K562 (cell line): ENCODE data around the gene SCLY. TPM values are rescaled to one million over a fixed set of nuclear protein-coding genes. Genes with fewer than 3 reads are reported as not detected.

Source experiments
- ETV1 ChIP-seq: fragments of 450-650 bp; conservative IDR thresholded peaks from 2 replicates; pipeline ENCODE4 v1.6.1; 2016; ENCODE audit warnings: missing genetic modification characterization, control low read depth, low read depth, missing compliant biosample characterization
- ETV6 ChIP-seq, 3 experiments: fragments of 150-350 bp in 1 of 3; sonication (generic) in 1 of 3; formaldehyde crosslinking in 1 of 3; IDR thresholded peaks; 2 replicates each; pipeline versions ENCODE4 v1.6.1 to v1.8.0; 2014 to 2022; ENCODE audit warnings: borderline replicate concordance in 2 of 3, low read depth in 2 of 3, antibody characterized with exemption in 1 of 3, low read length in 1 of 3, mild to moderate bottlenecking in 1 of 3, missing genetic modification reagents in 1 of 3
- STAT5A ChIP-seq: IDR thresholded peaks from 2 replicates; pipeline ENCODE4 v1.6.1; 2012; ENCODE audit warnings: low read length, inconsistent platforms, borderline replicate concordance
- XRCC3 ChIP-seq: fragments of 450-650 bp; IDR thresholded peaks from 2 replicates; pipeline ENCODE4 v1.6.1; 2017; ENCODE audit warnings: mild to moderate bottlenecking, moderate library complexity
- ZNF274 ChIP-seq: IDR thresholded peaks from 2 replicates; pipeline ENCODE4 v1.6.1; 2011; ENCODE audit warnings: low read depth, mild to moderate bottlenecking, low read length, moderate library complexity, borderline replicate concordance
- polyA plus RNA-seq, 8 experiments: library from polyadenylated mRNA; depleted of rRNA in 4 of 8; stranded (reverse) in 5 of 8; unstranded in 3 of 8; fragments of >200 nt; fragmentation: Nextera tagmentation in 2 of 8; fragmentation: Illumina TruSeq in 1 of 8; extraction: Ambion mirVana in 2 of 8; extraction: Trizol in 1 of 8; gene quantifications; 2 replicates each; pipeline versions ENCODE4 v1.2.1 to v1.2.3, GENCODE V29; 2011 to 2014; ENCODE audit warnings: inconsistent platforms in 1 of 8, missing spikeins in 1 of 8
- total RNA-seq, 7 experiments: library from RNA; depleted of rRNA in 6 of 7; stranded (reverse); fragments of >200 nt in 6 of 7; fragmentation: Illumina TruSeq in 2 of 7; extraction: Trizol in 2 of 7; gene quantifications; 2 replicates each; pipeline versions ENCODE4 v1.2.1 to v1.2.3, GENCODE V29; 2011 to 2021; ENCODE audit warnings: low replicate concordance in 1 of 7
- TF ChIP-seq, protein P1 (sequence below): fragments of 450-650 bp; conservative IDR thresholded peaks from 2 replicates; pipeline ENCODE4 v1.6.1; 2016; ENCODE audit warnings: missing genetic modification characterization, low read depth, mild to moderate bottlenecking, control low read depth, missing compliant biosample characterization
- TF ChIP-seq, protein P2 (sequence below): fragments of 250-450 bp; sonication (Bioruptor Pico); IDR thresholded peaks from 2 replicates; pipeline ENCODE4 v1.4.0; 2020; ENCODE audit warnings: mild to moderate bottlenecking, moderate library complexity

The SCLY gene
- total and polyA plus RNA-seq, 9 of the 15 experiments (the other 6 are each of a cell fraction or from before 2014, with no cell fraction given), result 2.6 to 32.2 (median 21.1) TPM

DNA sequence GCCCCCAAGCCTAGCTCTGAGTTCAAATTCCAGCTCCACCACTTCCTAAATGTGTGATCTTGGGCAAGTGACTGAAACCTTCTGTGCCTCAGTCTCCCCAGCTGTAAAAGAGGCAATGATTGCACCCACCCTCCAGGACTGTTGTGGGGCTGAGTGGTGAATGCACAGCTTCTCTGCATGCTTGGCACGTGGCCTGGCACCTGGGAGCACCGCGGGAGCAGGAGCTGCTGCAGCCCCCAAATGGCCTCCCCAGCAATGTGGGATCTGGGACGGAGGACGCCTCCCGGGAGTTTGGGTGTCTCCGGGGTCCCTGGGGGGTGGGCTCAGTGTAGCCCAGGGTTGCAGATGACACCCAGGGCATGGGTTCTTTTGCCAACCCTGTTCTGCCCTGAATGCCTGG is 79.2 kb downstream of the SCLY start (continued):
- TF ChIP-seq, protein P1, sequence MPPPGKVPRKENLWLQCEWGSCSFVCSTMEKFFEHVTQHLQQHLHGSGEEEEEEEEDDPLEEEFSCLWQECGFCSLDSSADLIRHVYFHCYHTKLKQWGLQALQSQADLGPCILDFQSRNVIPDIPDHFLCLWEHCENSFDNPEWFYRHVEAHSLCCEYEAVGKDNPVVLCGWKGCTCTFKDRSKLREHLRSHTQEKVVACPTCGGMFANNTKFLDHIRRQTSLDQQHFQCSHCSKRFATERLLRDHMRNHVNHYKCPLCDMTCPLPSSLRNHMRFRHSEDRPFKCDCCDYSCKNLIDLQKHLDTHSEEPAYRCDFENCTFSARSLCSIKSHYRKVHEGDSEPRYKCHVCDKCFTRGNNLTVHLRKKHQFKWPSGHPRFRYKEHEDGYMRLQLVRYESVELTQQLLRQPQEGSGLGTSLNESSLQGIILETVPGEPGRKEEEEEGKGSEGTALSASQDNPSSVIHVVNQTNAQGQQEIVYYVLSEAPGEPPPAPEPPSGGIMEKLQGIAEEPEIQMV (tag), result no peak
- TF ChIP-seq ZNF274, result no peak
- TF ChIP-seq STAT5A, result no peak
- TF ChIP-seq XRCC3, result no peak
- no peak for TF ChIP-seq ETV6 (IDR thresholded peaks at IDR 0.05; ENCODE audit: borderline replicate concordance in 1 of 2, low read depth in 2 of 2, low read length in 1 of 2)
- no peak for TF ChIP-seq ETV6 (CRISPR knock-in tag; IDR thresholded peaks at IDR 0.05; ENCODE audit: borderline replicate concordance)
- TF ChIP-seq, protein P2, sequence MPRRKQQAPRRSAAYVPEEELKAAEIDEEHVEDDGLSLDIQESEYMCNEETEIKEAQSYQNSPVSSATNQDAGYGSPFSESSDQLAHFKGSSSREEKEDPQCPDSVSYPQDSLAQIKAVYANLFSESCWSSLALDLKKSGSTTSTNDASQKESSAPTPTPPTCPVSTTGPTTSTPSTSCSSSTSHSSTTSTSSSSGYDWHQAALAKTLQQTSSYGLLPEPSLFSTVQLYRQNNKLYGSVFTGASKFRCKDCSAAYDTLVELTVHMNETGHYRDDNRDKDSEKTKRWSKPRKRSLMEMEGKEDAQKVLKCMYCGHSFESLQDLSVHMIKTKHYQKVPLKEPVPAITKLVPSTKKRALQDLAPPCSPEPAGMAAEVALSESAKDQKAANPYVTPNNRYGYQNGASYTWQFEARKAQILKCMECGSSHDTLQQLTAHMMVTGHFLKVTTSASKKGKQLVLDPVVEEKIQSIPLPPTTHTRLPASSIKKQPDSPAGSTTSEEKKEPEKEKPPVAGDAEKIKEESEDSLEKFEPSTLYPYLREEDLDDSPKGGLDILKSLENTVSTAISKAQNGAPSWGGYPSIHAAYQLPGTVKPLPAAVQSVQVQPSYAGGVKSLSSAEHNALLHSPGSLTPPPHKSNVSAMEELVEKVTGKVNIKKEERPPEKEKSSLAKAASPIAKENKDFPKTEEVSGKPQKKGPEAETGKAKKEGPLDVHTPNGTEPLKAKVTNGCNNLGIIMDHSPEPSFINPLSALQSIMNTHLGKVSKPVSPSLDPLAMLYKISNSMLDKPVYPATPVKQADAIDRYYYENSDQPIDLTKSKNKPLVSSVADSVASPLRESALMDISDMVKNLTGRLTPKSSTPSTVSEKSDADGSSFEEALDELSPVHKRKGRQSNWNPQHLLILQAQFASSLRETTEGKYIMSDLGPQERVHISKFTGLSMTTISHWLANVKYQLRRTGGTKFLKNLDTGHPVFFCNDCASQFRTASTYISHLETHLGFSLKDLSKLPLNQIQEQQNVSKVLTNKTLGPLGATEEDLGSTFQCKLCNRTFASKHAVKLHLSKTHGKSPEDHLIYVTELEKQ, result no peak
- no peak for TF ChIP-seq ETV1 (tag)
